Trophoblast cell (in vitro differentiated cells and primary cell): Measurements from ENCODE around the gene TPST1.

ENCODE experiments used
- DNase-seq, 2 donors: peaks; one replicate each; pipeline ENCODE4 v3.0.0-alpha.2; 2016
- H2AFZ ChIP-seq: 2 replicates; pipeline ENCODE4 v1.6.1; 2013; ENCODE audit warnings: low read length, moderate library complexity, mild to moderate bottlenecking; ENCODE audit not compliant: insufficient read depth, poor library complexity
- H2AK5ac ChIP-seq: 2 replicates; pipeline ENCODE4 v1.6.1; 2013; ENCODE audit warnings: mild to moderate bottlenecking, low read length
- H2BK120ac ChIP-seq: 2 replicates; pipeline ENCODE4 v1.6.1; 2013; ENCODE audit warnings: low read length, mild to moderate bottlenecking, moderate library complexity; ENCODE audit not compliant: insufficient read depth, poor library complexity
- H2BK12ac ChIP-seq: 2 replicates; pipeline ENCODE4 v1.6.1; 2013; ENCODE audit warnings: mild to moderate bottlenecking, low read length, moderate library complexity
- H2BK5ac ChIP-seq: 2 replicates; pipeline ENCODE4 v1.6.1; 2013; ENCODE audit warnings: low read length, low read depth, moderate library complexity, mild to moderate bottlenecking; ENCODE audit not compliant: poor library complexity
- H3K14ac ChIP-seq: 2 replicates; pipeline ENCODE4 v1.6.1; 2013; ENCODE audit warnings: mild to moderate bottlenecking, low read length
- H3K18ac ChIP-seq: 2 replicates; pipeline ENCODE4 v1.6.1; 2013; ENCODE audit warnings: mild to moderate bottlenecking, low read length
- H3K23ac ChIP-seq: 2 replicates; pipeline ENCODE4 v1.6.1; 2013; ENCODE audit warnings: low read length
- H3K27ac ChIP-seq: 2 replicates; pipeline ENCODE4 v1.5.1; 2013; ENCODE audit warnings: low read depth, mild to moderate bottlenecking, inconsistent platforms, low read length, moderate library complexity
- H3K27me3 ChIP-seq: 2 replicates; pipeline ENCODE4 v1.6.1; 2013; ENCODE audit warnings: inconsistent platforms, mild to moderate bottlenecking, low read length, moderate library complexity; ENCODE audit not compliant: insufficient read depth
- H3K36me3 ChIP-seq, 2 experiments: 1 replicate in 1 of 2; 2 replicates in 1 of 2; pipeline ENCODE4 v1.6.1; 2013; ENCODE audit warnings: low read length in 2 of 2, mild to moderate bottlenecking in 2 of 2, moderate library complexity in 1 of 2; ENCODE audit not compliant: insufficient read depth in 2 of 2, control insufficient read depth in 1 of 2
- H3K4ac ChIP-seq: 2 replicates; pipeline ENCODE4 v1.6.1; 2013; ENCODE audit warnings: low read depth, mild to moderate bottlenecking, low read length, moderate library complexity
- H3K4me1 ChIP-seq, 2 experiments: 1 replicate in 1 of 2; 2 replicates in 1 of 2; pipeline ENCODE4 v1.6.1; 2013; ENCODE audit warnings: low read length in 2 of 2, mild to moderate bottlenecking in 2 of 2, moderate library complexity in 1 of 2; ENCODE audit not compliant: insufficient read depth in 2 of 2, control insufficient read depth in 1 of 2
- H3K4me2 ChIP-seq: 2 replicates; pipeline ENCODE4 v1.6.1; 2013; ENCODE audit warnings: inconsistent platforms, mild to moderate bottlenecking, low read length, moderate library complexity
- H3K4me3 ChIP-seq: 2 replicates; pipeline ENCODE4 v1.5.1; 2013; ENCODE audit warnings: mild to moderate bottlenecking, low read depth, low read length, inconsistent platforms
- H3K79me1 ChIP-seq: one replicate; pipeline ENCODE4 v1.6.1; 2013; ENCODE audit warnings: low read length
- H3K79me2 ChIP-seq: 2 replicates; pipeline ENCODE4 v1.6.1; 2013; ENCODE audit warnings: low read length, mild to moderate bottlenecking; ENCODE audit not compliant: control insufficient read depth, insufficient read depth, poor library complexity
- H3K9ac ChIP-seq: 2 replicates; pipeline ENCODE4 v1.6.1; 2013; ENCODE audit warnings: mild to moderate bottlenecking, low read length
- H3K9me3 ChIP-seq: 2 replicates; pipeline ENCODE4 v1.6.1; 2013; ENCODE audit warnings: low read depth, mild to moderate bottlenecking, control low read depth, inconsistent platforms, low read length; ENCODE audit not compliant: insufficient read depth
- H4K12ac ChIP-seq: 2 replicates; pipeline ENCODE4 v1.6.1; 2013; ENCODE audit warnings: low read depth, mild to moderate bottlenecking, low read length, moderate library complexity
- H4K8ac ChIP-seq: 2 replicates; pipeline ENCODE4 v1.6.1; 2013; ENCODE audit warnings: low read depth, mild to moderate bottlenecking, low read length, moderate library complexity
- H4K91ac ChIP-seq: one replicate; pipeline ENCODE4 v1.6.1; 2013; ENCODE audit warnings: low read depth, mild to moderate bottlenecking, low read length, moderate library complexity
- WGBS: extraction: QIAGEN DNeasy Blood & Tissue Kit; methylation state at CpG from one replicate; pipeline ENCODE4 v1.1.7; 2013; ENCODE audit warnings: missing lambda C conversion rate; ENCODE audit not compliant: insufficient read length, insufficient coverage; ENCODE audit errors: extremely low coverage; 5-methylcytosine and 5-hydroxymethylcytosine counted together

Gene TPST1

DNA sequence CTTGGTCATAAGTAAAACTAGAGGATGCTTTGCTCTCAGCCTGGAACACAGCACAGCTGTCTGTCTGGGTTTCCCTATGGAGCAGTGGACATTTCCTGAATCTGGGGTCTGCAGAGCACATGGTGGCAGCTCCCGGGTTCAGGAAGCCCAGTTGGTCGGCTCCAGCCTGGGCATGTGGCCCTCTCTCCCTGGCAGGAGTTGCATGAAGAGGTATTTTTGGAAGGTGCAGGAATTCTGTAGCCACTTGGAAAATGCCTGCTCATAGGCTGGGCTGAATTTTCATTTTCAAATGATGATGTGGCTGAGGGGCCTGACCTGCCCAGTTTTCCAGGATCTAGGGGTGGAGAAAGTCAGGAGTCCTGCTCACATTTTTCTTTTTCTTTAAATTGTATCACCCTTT is 6.7 kb upstream of the TPST1 start:
- Histone ChIP-seq H4K12ac (no peak overlapping the region), H3K23ac (no peak overlapping the region), H3K4me2 (no peak overlapping the region), H3K79me1 (no peaks in the 10 kb centered on the region), H3K36me3 (no peaks in the 10 kb centered on the region), H3K4me1 (no peaks in the 10 kb centered on the region), H3K27ac (no peak overlapping the region), H3K79me2 (no peaks in the 10 kb centered on the region), H4K8ac (no peak overlapping the region), H3K9ac (no peak overlapping the region), H3K18ac (no peak overlapping the region), H4K91ac (no peak overlapping the region), H3K9me3 (no peaks in the 10 kb centered on the region), H3K27me3 (no peaks in the 10 kb centered on the region), H3K14ac (no peak overlapping the region), H2BK5ac (no peak overlapping the region), H3K4me3 (no peak overlapping the region), H2AK5ac (no peak overlapping the region), H2BK12ac (no peak overlapping the region), H3K4ac (no peak overlapping the region), H2BK120ac (no peak overlapping the region), H2AFZ (no peak overlapping the region)
- no CpG with 5 or more reads among the region's 2 CpGs for WGBS
- no peak for DNase-seq

GRCh38 chr7:66198956-66199355 is 6.2 kb upstream of the TPST1 start:
- Histone ChIP-seq H3K14ac (no peak overlapping the region), H2BK12ac (no peak overlapping the region), H3K18ac (no peak overlapping the region), H3K27me3 (no peaks in the 10 kb centered on the region), H3K9ac (no peak overlapping the region), H2AFZ (no peak overlapping the region), H3K4me2 (no peak overlapping the region), H3K27ac (no peak overlapping the region), H3K4ac (no peak overlapping the region), H3K36me3 (no peaks in the 10 kb centered on the region), H3K79me2 (no peaks in the 10 kb centered on the region), H2BK120ac (no peak overlapping the region), H3K4me3 (no peak overlapping the region), H4K8ac (no peak overlapping the region), H3K23ac (no peak overlapping the region), H4K12ac (no peak overlapping the region), H3K9me3 (no peaks in the 10 kb centered on the region), H4K91ac (no peak overlapping the region), H3K4me1 (no peaks in the 10 kb centered on the region), H2AK5ac (no peak overlapping the region), H2BK5ac (no peak overlapping the region), H3K79me1 (no peaks in the 10 kb centered on the region)
- no CpG with 5 or more reads among the region's 4 CpGs for WGBS
- no peak for DNase-seq

GRCh38 chr7:66202441-66202840 is 2.7 kb upstream of the TPST1 start:
- Histone ChIP-seq H3K9ac (no peak overlapping the region), H3K14ac (no peak overlapping the region), H2AK5ac (no peak overlapping the region), H3K4me2 (no peak overlapping the region), H3K9me3 (no peaks in the 10 kb centered on the region), H3K4me1 (peaks cover 6 to 8% of the 10 kb centered on the region in 2 experiments), H4K91ac (no peak overlapping the region), H2AFZ (no peak overlapping the region), H3K23ac (no peak overlapping the region), H3K36me3 (no peaks in the 10 kb centered on the region), H3K27me3 (no peaks in the 10 kb centered on the region), H4K12ac (no peak overlapping the region), H2BK12ac (no peak overlapping the region), H3K79me1 (peaks cover 5% of the 10 kb centered on the region), H3K18ac (no peak overlapping the region), H2BK120ac (no peak overlapping the region), H3K79me2 (peaks cover 9% of the 10 kb centered on the region), H4K8ac (no peak overlapping the region), H3K4ac (no peak overlapping the region), H2BK5ac (no peak overlapping the region), H3K27ac (no peak overlapping the region), H3K4me3 (no peak overlapping the region)
- no peak for DNase-seq
- WGBS, result no CpG with 5 or more reads among the region's 8 CpGs

- WGBS, result no CpG with 5 or more reads among the region's 22 CpGs
Measured at GRCh38 chr7:66205741-66206090, 582 bp downstream of the TPST1 start.

More at GRCh38 chr7:66205741-66206090, 582 bp downstream of the TPST1 start:
- Histone ChIP-seq H2AFZ (peak overlapping the region; percentile 82), H3K9me3 (no peaks in the 10 kb centered on the region), H3K4me1 (peaks cover 6 to 8% of the 10 kb centered on the region in 2 experiments), H3K9ac (peak overlapping the region; percentile 50), H3K23ac (no peak overlapping the region), H3K27ac (no peak overlapping the region), H2BK12ac (no peak overlapping the region), H4K91ac (peak overlapping the region; percentile 88), H4K8ac (peak overlapping the region; percentile 13), H3K27me3 (no peaks in the 10 kb centered on the region), H2BK5ac (no peak overlapping the region), H3K4me3 (peak overlapping the region; percentile 95), H3K4me2 (peak overlapping the region; percentile 85), H3K79me2 (peaks cover 10% of the 10 kb centered on the region), H3K18ac (peak overlapping the region; percentile 90), H3K36me3 (peaks cover 1 to 2% of the 10 kb centered on the region in 2 experiments), H3K14ac (peak overlapping the region; percentile 29), H3K4ac (peak overlapping the region; percentile 26), H2AK5ac (no peak overlapping the region), H3K79me1 (peaks cover 5% of the 10 kb centered on the region), H2BK120ac (no peak overlapping the region), H4K12ac (no peak overlapping the region)
- DNase-seq, result peak in 1 of 2 donors; percentile 21
